ENCODE results near the gene MTMR12. TPM values are rescaled to one million over a fixed set of nuclear protein-coding genes. Genes with fewer than 3 reads are reported as not detected.

MTMR12 gene
- total and polyA plus RNA-seq, 2 donors (not counting 3 experiments of a cell fraction or from before 2014, with no cell fraction given): 18.2 to 38.6 TPM

GRCh38 chr5:32239385-32239784 lies 73.4 kb downstream of the MTMR12 start:
- intact Hi-C loops (cut with micrococcal nuclease): no loop called here
- dilution Hi-C loops (cut with MboI; ENCODE audit: extremely low pct_ligation_motif_present, low sequenced_read_pairs): no loop called here

GRCh38 chr5:32233696-32234447 lies 78.9 kb downstream of the MTMR12 start:
- no peak overlapping the region for H3K4me2 ChIP-seq (ENCODE audit: insufficient read depth, low read length)
- CTCF ChIA-PET: interaction anchor here (0.6 to 10.1 kb wide), 14 partner anchors 10 to 356 kb away, joined by 3 to 325 read pairs (median 3); partner anchors contain the start of gene GOLPH3
- dilution Hi-C loops (cut with MboI; ENCODE audit: extremely low pct_ligation_motif_present, low sequenced_read_pairs): no loop called here
- peak; percentile 89 for FAIRE-seq
- no TSS peak for BruUV-seq (replicated peaks)
- no peaks in the 10 kb centered on the region for H4K20me1 ChIP-seq (replicated peaks; ENCODE audit: control insufficient read depth, extremely low read depth, insufficient read depth, low read length)
- H3K4me1 ChIP-seq (ENCODE audit: control insufficient read depth, extremely low read depth, insufficient read depth, low read length): peaks cover 16% of the 10 kb centered on the region
- no peaks in the 10 kb centered on the region for H3K79me2 ChIP-seq (ENCODE audit: control insufficient read depth, insufficient read depth, low read length)
- no peak for TF ChIP-seq GATA2 (IDR thresholded peaks at IDR 0.05; ENCODE audit: insufficient read depth, insufficient read length, low read depth, low read length)
- TF ChIP-seq FOS (IDR thresholded peaks at IDR 0.05; ENCODE audit: borderline replicate concordance, insufficient read depth, low read length): no peak
- no peak for TF ChIP-seq MAX (IDR thresholded peaks at IDR 0.05; ENCODE audit: insufficient read depth, insufficient read length)
- TF ChIP-seq JUN (IDR thresholded peaks at IDR 0.05; ENCODE audit: borderline replicate concordance, insufficient read depth, insufficient read length, low read depth): no peak
- no peak for TF ChIP-seq POLR2AphosphoS5 (IDR thresholded peaks at IDR 0.05; ENCODE audit: insufficient read depth, low read depth, low read length)
- TF ChIP-seq CTCF (IDR thresholded peaks at IDR 0.05; ENCODE audit: extremely low read depth in 1 of 2, insufficient read depth in 1 of 2, low read depth in 1 of 2, low read length in 2 of 2): no peak
- no peak for TF ChIP-seq POLR2A (IDR thresholded peaks at IDR 0.05; ENCODE audit: low read depth, low read length)
- TF ChIP-seq EZH2 (IDR thresholded peaks at IDR 0.05; ENCODE audit: borderline replicate concordance, low read depth, low read length, severe bottlenecking): no peak
- no peak for TF ChIP-seq MYC (IDR thresholded peaks at IDR 0.05; ENCODE audit: low read depth, low read length)
- intact Hi-C loops (cut with micrococcal nuclease): loop anchor here (2.0 to 5.0 kb wide), 4 partner anchors 41 to 357 kb away; partner anchors contain the start of gene MTMR12
- no peak overlapping the region for H2AFZ ChIP-seq (ENCODE audit: low read depth, low read length)
- no peaks in the 10 kb centered on the region for H3K9me1 ChIP-seq (replicated peaks; ENCODE audit: control insufficient read depth, extremely low read depth, insufficient read depth, low read length)
- POLR2A ChIA-PET: no interaction called here
- peak; percentile 85 for DNase-seq (ENCODE audit: low read depth, low spot score)
- no peaks in the 10 kb centered on the region for H3K9me3 ChIP-seq (replicated peaks; ENCODE audit: control insufficient read depth, insufficient read depth, low read length)
- H3K9ac ChIP-seq (replicated peaks; ENCODE audit: extremely low read depth, insufficient read depth, low read length): no peak overlapping the region
- no peak overlapping the region for H3K4me3 ChIP-seq (replicated peaks in 1 of 3; ENCODE audit: insufficient read depth in 1 of 3, low read depth in 1 of 3, low read length in 3 of 3)
- peaks cover 4 to 12% of the 10 kb centered on the region in 2 experiments for H3K36me3 ChIP-seq (ENCODE audit: control insufficient read depth in 2 of 2, extremely low read depth in 1 of 2, insufficient read depth in 2 of 2, low read length in 2 of 2)
- H3K27me3 ChIP-seq (ENCODE audit: control insufficient read depth in 2 of 2, insufficient read depth in 2 of 2, low read length in 2 of 2): no peaks in the 10 kb centered on the region
- no peak overlapping the region for H3K27ac ChIP-seq (ENCODE audit: insufficient read depth, low read depth, low read length)

More at GRCh38 chr5:32239385-32239784, 73.4 kb downstream of the MTMR12 start:
- Histone ChIP-seq H3K9me1 (replicated peaks; ENCODE audit: control insufficient read depth, extremely low read depth, insufficient read depth, low read length) (no peaks in the 10 kb centered on the region), H3K9ac (replicated peaks; ENCODE audit: extremely low read depth, insufficient read depth, low read length) (no peak overlapping the region), H3K79me2 (ENCODE audit: control insufficient read depth, insufficient read depth, low read length) (no peaks in the 10 kb centered on the region), H3K27ac (ENCODE audit: insufficient read depth, low read depth, low read length) (no peak overlapping the region), H3K36me3 (ENCODE audit: control insufficient read depth in 2 of 2, extremely low read depth in 1 of 2, insufficient read depth in 2 of 2, low read length in 2 of 2) (peaks cover 11 to 18% of the 10 kb centered on the region in 2 experiments), H3K4me3 (replicated peaks in 1 of 3; ENCODE audit: insufficient read depth in 1 of 3, low read depth in 1 of 3, low read length in 3 of 3) (no peak overlapping the region), H3K4me2 (ENCODE audit: insufficient read depth, low read length) (no peak overlapping the region), H4K20me1 (replicated peaks; ENCODE audit: control insufficient read depth, extremely low read depth, insufficient read depth, low read length) (no peaks in the 10 kb centered on the region), H3K27me3 (ENCODE audit: control insufficient read depth in 2 of 2, insufficient read depth in 2 of 2, low read length in 2 of 2) (no peaks in the 10 kb centered on the region), H3K9me3 (replicated peaks; ENCODE audit: control insufficient read depth, insufficient read depth, low read length) (no peaks in the 10 kb centered on the region), H3K4me1 (ENCODE audit: control insufficient read depth, extremely low read depth, insufficient read depth, low read length) (peaks cover 6% of the 10 kb centered on the region), H2AFZ (ENCODE audit: low read depth, low read length) (no peak overlapping the region)
- DNase-seq (ENCODE audit: low read depth, low spot score) (no peak), FAIRE-seq (no peak)
- POLR2A ChIA-PET: no interaction called here
- CTCF ChIA-PET: no interaction called here
- TF ChIP-seq POLR2AphosphoS5 (IDR thresholded peaks at IDR 0.05; ENCODE audit: insufficient read depth, low read depth, low read length) (no peak), GATA2 (IDR thresholded peaks at IDR 0.05; ENCODE audit: insufficient read depth, insufficient read length, low read depth, low read length) (no peak), FOS (IDR thresholded peaks at IDR 0.05; ENCODE audit: borderline replicate concordance, insufficient read depth, low read length) (no peak), EZH2 (IDR thresholded peaks at IDR 0.05; ENCODE audit: borderline replicate concordance, low read depth, low read length, severe bottlenecking) (no peak), POLR2A (IDR thresholded peaks at IDR 0.05; ENCODE audit: low read depth, low read length) (no peak)
- no TSS peak for BruUV-seq (replicated peaks)
